Activated gamma-delta T cell (primary cell): ENCODE measurements around the gene DDB1.

Experiments
- DNase-seq: peaks from one replicate; lab custom pipeline; 2025; lab: John Stamatoyannopoulos, UW
- total RNA-seq, 2 donors: gene quantifications; one replicate each; lab custom pipeline; 2026; lab: John Stamatoyannopoulos, UW

DDB1 gene
- total RNA-seq = 284 to 289 reads per million in 2 donors

DNA sequence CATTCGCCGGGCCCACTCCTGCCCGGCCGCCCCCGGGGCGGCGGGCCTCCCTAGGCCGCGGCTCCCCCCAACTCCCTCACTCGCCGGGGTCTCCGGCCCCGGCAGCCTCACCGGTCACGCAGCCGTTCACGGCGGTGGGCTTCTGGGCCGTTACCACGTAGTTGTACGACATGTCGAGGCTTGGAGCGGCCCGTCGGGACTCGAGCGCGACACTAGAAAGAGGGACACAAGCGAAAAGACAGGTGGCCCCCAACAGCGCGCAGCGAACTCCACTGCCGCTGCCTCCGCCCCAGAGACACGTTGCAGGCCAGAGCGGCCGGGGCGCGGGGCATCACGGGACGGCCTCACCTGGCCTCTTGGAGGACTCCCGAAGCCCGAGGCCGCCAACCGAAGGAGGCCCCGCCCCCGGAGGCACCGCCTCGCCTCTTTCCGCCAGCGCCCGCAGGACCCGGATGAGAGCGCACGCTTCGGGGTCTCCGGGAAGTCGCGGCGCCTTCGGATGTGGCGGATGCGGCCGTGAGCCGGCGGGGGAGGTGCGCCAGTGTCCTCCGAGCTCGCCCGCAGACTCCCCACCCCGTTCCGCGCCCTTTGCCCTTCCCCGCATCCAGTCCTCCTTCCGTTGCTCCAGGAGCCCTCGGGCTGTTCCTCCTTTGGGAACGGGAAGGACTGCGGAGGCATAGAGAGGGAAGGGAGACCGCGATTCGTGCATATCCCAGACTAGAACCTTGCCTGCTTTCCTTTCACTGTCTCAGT lies at the start of gene DDB1, which contains the start of gene TKFC:
Gene DDB1, minus strand, starts transcription at position 309 of the 753 bp plus-strand sequence. Its CDS starts 137 bp downstream, at position 172.
Gene TKFC, plus strand, starts transcription at position 432 of the 753 bp plus-strand sequence. CDS start 1,501 bp downstream, outside the sequence.
- DNase-seq = peak; percentile 97

GRCh38 chr11:61380884-61381283 lies 48.0 kb upstream of the DDB1 start:
- no peak for DNase-seq

- DNase-seq = no peak
These were observed 45.9 kb upstream of the DDB1 start for GRCh38 chr11:61378713-61379313.

DNA sequence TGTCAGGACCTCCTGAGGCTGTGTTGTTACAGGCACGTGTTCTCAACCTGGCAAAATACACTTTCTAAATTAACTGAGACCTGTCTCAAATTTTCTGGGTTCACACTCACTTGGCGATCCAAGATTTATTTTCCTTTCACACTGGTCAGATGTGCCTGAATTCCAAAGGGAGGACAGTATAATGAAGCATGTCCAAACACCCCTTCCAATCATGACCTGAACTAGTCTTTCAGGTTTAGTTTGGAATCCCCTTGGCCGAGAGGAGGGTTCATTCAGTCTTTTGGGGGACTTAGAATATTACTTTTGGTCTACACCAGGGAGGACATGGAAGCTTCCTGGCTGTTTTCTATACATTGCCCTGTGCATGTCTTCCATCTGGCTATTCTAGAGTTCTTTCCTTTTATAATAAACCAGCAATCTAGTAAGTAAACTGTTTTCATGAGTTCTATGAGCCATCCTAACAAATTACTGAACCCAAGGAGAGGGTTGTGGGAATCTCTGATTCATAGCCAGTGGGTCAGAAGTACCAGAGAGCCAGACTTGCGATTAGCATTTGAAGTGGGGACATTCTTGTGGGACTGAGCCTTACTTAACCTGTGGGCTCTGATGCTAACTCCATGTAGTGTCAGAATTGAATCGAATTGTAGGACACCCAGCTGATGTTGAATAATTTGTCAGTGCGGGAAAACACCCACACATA lies 44.7 kb upstream of the DDB1 start:
- DNase-seq = no peak

DNA sequence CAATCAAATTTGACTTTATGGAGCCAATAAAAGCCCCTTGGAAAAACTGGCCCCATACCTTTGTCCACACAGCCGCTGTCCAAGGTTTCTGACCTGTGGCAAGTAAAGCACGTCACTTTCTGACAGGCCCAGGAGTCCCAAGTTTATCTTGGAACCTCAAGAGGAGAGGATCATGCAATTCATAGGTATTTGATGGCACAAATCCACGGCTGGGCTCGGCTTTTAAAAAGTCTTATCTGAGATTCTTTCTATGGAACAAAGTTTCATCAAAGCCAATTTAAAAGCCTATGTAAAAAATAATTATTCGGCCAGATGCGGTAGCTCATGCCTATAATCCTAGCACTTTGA lies 42.8 kb upstream of the DDB1 start:
- DNase-seq = no peak

- no peak for DNase-seq
These were observed 39.9 kb upstream of the DDB1 start for GRCh38 chr11:61372659-61373420.

DNA sequence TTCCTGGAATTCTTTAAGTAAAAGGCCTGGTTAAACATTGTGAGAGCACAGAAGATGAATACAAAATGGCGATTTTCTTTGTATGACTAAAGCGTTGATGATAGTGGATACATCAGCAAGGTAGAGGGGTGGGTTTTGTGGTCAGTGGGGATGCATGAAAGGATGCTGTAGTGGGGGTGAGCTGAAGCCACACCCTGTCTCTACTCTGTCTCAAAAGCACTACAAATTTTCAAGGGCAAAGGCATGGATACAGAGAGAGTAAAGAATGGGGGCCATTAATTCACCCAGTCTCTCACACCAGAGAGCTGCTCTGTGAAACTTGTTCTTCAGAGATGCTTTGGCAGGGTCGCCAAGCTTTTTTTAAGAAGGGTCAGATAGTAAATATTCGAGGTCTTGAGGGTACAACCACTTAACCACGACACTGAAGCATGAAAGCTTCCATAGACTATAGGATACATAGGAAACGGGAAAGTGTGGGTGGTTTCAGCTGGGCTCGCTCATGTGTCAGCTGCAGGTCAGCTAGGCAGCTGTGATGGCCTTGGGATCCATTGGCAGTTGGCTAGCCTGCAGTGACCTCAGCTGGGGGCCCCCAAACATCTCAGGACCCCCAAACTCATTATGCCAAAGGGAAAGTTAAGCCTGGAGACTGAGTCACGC lies 37.6 kb upstream of the DDB1 start:
- DNase-seq = no peak

GRCh38 chr11:61369372-61370348 lies 36.8 kb upstream of the DDB1 start:
- no peak for DNase-seq

GRCh38 chr11:61368646-61369045 lies 35.7 kb upstream of the DDB1 start:
- DNase-seq = no peak

DNA sequence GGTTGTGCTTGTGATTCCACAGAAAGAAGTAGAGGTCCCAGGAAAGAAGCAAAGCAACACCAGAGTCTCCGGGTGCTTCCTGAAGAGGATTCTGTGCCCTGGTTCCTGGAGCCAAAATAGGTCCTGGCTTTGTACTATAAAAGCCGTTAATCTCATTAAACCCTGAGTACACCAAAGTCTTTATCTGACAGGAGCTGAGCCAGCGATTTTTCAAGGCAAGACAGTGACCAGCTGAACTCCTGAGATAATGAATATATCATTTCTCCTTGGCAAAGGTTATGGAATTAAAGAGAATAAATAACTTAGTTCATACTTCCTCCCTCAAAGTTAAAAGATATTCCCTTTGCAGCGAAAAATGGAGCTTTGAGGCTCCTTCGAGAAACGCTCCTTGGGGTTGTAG lies 34.5 kb upstream of the DDB1 start:
- DNase-seq = no peak

DNA sequence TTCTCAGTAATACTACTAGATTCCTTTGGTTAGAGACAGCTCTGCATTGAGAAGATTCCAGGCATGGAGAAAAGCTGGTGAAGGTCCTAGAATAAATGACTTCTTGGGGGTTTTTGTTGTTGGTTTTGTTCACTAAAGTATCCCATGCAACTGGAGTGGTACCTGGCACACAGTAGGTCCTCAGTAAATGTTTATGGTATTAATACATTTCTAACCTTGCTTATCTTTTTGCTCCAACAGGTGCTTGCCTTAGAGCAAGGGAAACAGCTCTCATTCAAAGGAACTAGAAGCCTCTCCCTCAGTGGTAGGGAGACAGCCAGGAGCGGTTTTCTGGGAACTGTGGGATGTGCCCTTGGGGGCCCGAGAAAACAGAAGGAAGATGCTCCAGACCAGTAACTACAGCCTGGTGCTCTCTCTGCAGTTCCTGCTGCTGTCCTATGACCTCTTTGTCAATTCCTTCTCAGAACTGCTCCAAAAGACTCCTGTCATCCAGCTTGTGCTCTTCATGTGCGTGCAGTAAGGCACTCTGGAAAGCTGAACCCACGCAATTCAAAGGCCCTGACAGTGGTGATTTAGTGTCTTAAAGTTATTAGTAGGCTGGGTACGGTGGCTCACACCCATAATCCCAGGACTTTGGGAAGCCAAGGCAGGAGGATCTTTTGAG lies 31.2 kb upstream of the DDB1 start:
- no peak for DNase-seq

GRCh38 chr11:61362542-61362875 lies 29.6 kb upstream of the DDB1 start:
- no peak for DNase-seq

DNA sequence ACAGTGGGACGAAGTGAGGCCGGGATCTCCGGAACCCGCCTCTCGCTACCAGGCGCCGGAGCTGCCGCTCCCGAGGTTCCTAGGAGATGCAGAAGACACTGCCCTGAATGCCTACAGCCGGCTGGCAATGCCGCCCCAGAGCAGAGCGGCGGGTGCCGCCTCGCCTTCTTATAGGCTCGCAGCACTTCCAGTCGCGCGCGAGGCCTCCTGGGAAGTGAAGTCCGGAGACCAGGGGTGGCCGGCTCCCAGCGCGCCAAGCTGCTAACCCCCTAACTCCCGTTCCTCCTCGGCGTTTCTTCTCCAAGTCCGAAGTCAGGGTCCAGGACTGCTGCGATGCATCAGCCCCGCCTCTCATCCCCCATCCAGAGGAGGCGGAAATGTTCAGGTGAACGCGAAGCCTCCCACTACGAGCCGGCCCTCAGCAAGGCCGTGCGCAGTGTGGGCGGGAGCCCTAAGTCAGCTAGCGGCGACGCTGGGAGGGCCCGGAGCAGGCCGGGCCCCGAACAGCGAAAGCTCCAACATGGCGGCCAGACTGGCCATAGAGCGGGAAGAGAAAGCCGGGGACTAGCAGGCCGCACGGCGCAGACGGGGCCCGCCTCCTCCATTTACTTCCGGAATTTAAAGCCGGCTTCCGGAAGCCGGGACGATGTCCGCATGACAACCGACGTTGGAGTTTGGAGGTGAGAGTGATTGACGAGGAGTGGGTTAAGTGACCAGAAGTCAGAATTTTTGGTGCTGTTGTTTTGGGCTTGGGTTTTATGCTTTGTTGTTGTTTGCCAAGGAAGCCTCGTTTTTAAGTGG lies 29.0 kb upstream of the DDB1 start, which contains the start of the genes CYB561A3 and TMEM138:
Gene CYB561A3, minus strand, starts transcription at position 142 of the 801 bp plus-strand sequence. CDS start 5,169 bp downstream, outside the sequence.
Gene TMEM138, plus strand, starts transcription at position 634 of the 801 bp plus-strand sequence. CDS start 2,017 bp downstream, outside the sequence.
- peak; percentile 71 for DNase-seq

- DNase-seq = no peak
These were observed 28.4 kb upstream of the DDB1 start for GRCh38 chr11:61361237-61361740.

- no peak for DNase-seq
These were observed 26.6 kb upstream of the DDB1 start for GRCh38 chr11:61359516-61359915.

- no peak for DNase-seq
These were observed 25.7 kb upstream of the DDB1 start for GRCh38 chr11:61358566-61358965.

DNA sequence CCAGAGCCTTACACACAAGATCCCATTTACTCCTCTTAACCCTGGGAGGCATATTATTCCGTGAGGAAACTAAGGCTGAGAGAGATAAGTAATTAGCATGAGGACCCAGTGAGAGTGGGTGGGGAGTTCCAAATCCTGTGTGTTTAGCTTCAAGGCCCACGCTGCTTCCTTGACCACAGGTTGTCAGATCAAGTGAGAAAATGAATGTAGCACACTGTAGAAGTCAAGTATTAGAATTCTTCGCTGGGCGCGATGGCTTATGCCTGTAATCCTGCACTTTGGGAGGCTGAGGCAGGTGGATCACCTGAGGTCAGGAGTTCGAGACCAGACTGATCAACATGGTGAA lies 25.0 kb upstream of the DDB1 start:
- no peak for DNase-seq

DNA sequence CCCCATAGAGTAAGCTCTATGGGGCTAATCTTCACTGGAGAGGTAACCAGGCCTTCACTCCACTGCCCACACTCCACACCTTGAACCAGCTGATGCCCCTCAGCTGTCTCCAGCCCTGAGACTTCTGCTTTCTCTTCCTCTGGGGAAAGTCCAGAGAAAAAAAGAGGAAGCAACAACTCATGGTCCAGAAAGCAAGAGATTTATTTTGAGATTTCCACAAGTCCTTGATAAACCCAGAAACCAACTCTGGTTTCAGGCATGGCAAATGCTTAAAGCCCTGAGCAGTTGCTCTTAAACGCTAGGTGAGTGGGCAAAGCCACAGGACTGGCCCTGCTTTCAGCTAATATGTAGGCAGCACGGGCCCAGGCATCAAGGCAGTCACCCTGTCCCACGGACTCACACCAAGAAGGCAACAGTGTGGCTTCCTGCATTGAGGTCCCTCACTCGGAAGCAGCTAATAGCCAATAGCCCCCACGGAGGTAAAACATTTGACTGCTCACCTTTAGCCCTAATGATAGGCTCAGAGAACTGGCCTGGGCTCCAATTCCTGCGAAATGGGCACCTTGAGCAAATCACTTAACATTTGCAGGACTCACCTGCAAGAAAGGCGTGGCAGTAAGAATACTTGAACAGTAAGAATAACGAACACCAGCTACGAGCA lies 24.5 kb upstream of the DDB1 start:
- DNase-seq = no peak
